MM.1S (cell line): ENCODE data around the gene SEC61A1.
A peak's percentile ranks its signal among the peaks of the same experiment; 100 is the strongest.

Experiments used
- DNase-seq: peaks from one replicate; pipeline ENCODE4 v3.0.0-alpha.2; 2015
- H2AFZ ChIP-seq: fragments of 300-600 bp; sonication (generic); 2 replicates; pipeline ENCODE4 v1.6.0; 2016; ENCODE audit warnings: antibody characterized with exemption, low read length
- H3F3A ChIP-seq: fragments of 300-600 bp; sonication (generic); 2 replicates; pipeline ENCODE4 v1.6.1; 2016; ENCODE audit warnings: mild to moderate bottlenecking, antibody characterized with exemption, low read length, moderate library complexity, mixed read lengths; ENCODE audit not compliant: insufficient read depth
- H3K27ac ChIP-seq: fragments of 300-600 bp; sonication (generic); 2 replicates; pipeline ENCODE4 v1.5.1; 2016; ENCODE audit warnings: mild to moderate bottlenecking, low read length
- H3K27me3 ChIP-seq: fragments of 300-600 bp; sonication (generic); replicated peaks from 2 replicates; pipeline ENCODE4 v1.6.0; 2016; ENCODE audit warnings: low read length; ENCODE audit not compliant: insufficient read depth
- H3K36me3 ChIP-seq: fragments of 300-600 bp; sonication (generic); replicated peaks from 2 replicates; pipeline ENCODE4 v1.6.1; 2016; ENCODE audit warnings: mild to moderate bottlenecking, low read length, mixed read lengths; ENCODE audit not compliant: insufficient read depth
- H3K4me1 ChIP-seq: fragments of 300-600 bp; sonication (generic); 2 replicates; pipeline ENCODE4 v1.6.1; 2016; ENCODE audit warnings: low read length, mixed read lengths
- H3K4me2 ChIP-seq: fragments of 300-600 bp; sonication (generic); 2 replicates; pipeline ENCODE4 v1.6.0; 2016; ENCODE audit warnings: low read depth, low read length
- H3K4me3 ChIP-seq: fragments of 300-600 bp; sonication (generic); 2 replicates; pipeline ENCODE4 v1.5.1; 2016; ENCODE audit warnings: low read length, mixed read lengths
- H3K79me2 ChIP-seq: fragments of 300-600 bp; sonication (generic); 2 replicates; pipeline ENCODE4 v1.6.1; 2016; ENCODE audit warnings: mixed run types, low read length, mixed read lengths
- H3K9ac ChIP-seq: fragments of 300-600 bp; sonication (generic); 2 replicates; pipeline ENCODE4 v1.6.1; 2016; ENCODE audit warnings: low read length, mixed read lengths
- H3K9me2 ChIP-seq: fragments of 300-600 bp; sonication (generic); replicated peaks from 2 replicates; pipeline ENCODE4 v1.6.1; 2016; ENCODE audit warnings: mild to moderate bottlenecking, low read length, mixed read lengths; ENCODE audit not compliant: insufficient read depth
- H3K9me3 ChIP-seq: fragments of 300-600 bp; sonication (generic); replicated peaks from 2 replicates; pipeline ENCODE4 v1.6.1; 2016; ENCODE audit warnings: mild to moderate bottlenecking, low read length, mixed read lengths; ENCODE audit not compliant: insufficient read depth
- H4K20me1 ChIP-seq: fragments of 300-600 bp; sonication (generic); 2 replicates; pipeline ENCODE4 v1.6.1; 2016; ENCODE audit warnings: mild to moderate bottlenecking, low read length, moderate library complexity, mixed read lengths; ENCODE audit not compliant: insufficient read depth
- CTCF ChIP-seq: fragments of 300-600 bp; sonication (generic); IDR thresholded peaks from 2 replicates; pipeline ENCODE4 v1.5.1; 2016; ENCODE audit warnings: antibody characterized with exemption, low read length, mixed read lengths
- EZH2 ChIP-seq: fragments of 300-600 bp; sonication (generic); optimal IDR thresholded peaks from 2 replicates; pipeline ENCODE3; 2017; ENCODE audit warnings: low read depth, mild to moderate bottlenecking, antibody characterized with exemption, low read length, mixed read lengths
- EZH2phosphoT487 ChIP-seq: fragments of 300-600 bp; sonication (generic); IDR thresholded peaks from 2 replicates; pipeline ENCODE4 v1.6.1; 2018; ENCODE audit warnings: antibody characterized with exemption, low read length

The SEC61A1 gene

GRCh38 chr3:128050597-128050996 lies 1.6 kb upstream of the SEC61A1 start:
- Histone ChIP-seq H3K79me2 (peaks cover 43% of the 10 kb centered on the region), H3K27me3 (no peaks in the 10 kb centered on the region), H3K4me1 (no peaks in the 10 kb centered on the region), H3K4me2 (no peak overlapping the region), H2AFZ (no peak overlapping the region), H3K9me3 (no peaks in the 10 kb centered on the region), H3K4me3 (no peak overlapping the region), H4K20me1 (peaks cover 15% of the 10 kb centered on the region; the same call in 1 of the 2 replicates), H3K27ac (no peak overlapping the region), H3K36me3 (peaks cover under 1% of the 10 kb centered on the region; the same call in 1 of the 2 replicates), H3K9ac (no peak overlapping the region), H3K9me2 (no peaks in the 10 kb centered on the region), H3F3A (no peaks in the 10 kb centered on the region)
- DNase-seq, result no peak
- no peak for TF ChIP-seq EZH2phosphoT487
- no peak for TF ChIP-seq CTCF
- no peak for TF ChIP-seq EZH2

DNA sequence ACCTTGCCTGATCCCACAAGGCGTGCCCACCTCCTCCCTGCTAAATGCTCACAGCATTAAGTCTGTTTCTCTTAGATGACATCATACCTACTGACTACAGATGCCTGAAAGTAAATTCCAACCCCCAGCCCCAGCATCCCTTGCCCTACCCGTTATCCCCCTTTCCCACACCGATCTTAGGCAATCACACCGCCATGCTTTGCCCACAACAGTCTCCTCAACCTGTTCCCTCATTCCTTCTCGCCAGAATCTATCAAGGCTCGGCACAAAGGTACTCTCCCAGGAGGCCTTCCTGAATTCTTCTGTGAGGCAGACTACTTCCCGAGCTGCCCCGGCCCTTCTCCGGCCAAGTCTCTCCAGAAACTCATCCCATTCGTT lies 789 bp upstream of the SEC61A1 start:
- Histone ChIP-seq H3K79me2 (peaks cover 52% of the 10 kb centered on the region), H3K27ac (no peak overlapping the region), H3K9me3 (no peaks in the 10 kb centered on the region), H3K4me1 (no peaks in the 10 kb centered on the region), H3K36me3 (peaks cover 6% of the 10 kb centered on the region; the same call in 1 of the 2 replicates), H3K27me3 (no peaks in the 10 kb centered on the region), H4K20me1 (peaks cover 22% of the 10 kb centered on the region), H2AFZ (peak overlapping the region; percentile 85), H3K4me3 (peak overlapping the region; percentile 79), H3F3A (no peaks in the 10 kb centered on the region), H3K9me2 (no peaks in the 10 kb centered on the region), H3K9ac (peak overlapping the region; percentile 68), H3K4me2 (peak overlapping the region; percentile 90)
- TF ChIP-seq EZH2 (no peak), EZH2phosphoT487 (no peak), CTCF (no peak)
- no peak for DNase-seq

- no peak for TF ChIP-seq EZH2phosphoT487
- TF ChIP-seq EZH2, result no peak
- no peak for TF ChIP-seq CTCF
- Histone ChIP-seq H2AFZ (peak overlapping the region; percentile 64), H3K9me2 (no peaks in the 10 kb centered on the region), H3K79me2 (peaks cover 61% of the 10 kb centered on the region), H4K20me1 (peaks cover 22% of the 10 kb centered on the region), H3K27ac (peak overlapping the region; percentile 87), H3K4me3 (peak overlapping the region; percentile 84), H3K4me2 (peak overlapping the region; percentile 94), H3K9ac (peak overlapping the region; percentile 96), H3K27me3 (no peaks in the 10 kb centered on the region), H3K4me1 (no peaks in the 10 kb centered on the region), H3F3A (no peaks in the 10 kb centered on the region), H3K36me3 (peaks cover 6% of the 10 kb centered on the region), H3K9me3 (no peaks in the 10 kb centered on the region)
- DNase-seq, result peak; percentile 15
These were observed 536 bp downstream of the SEC61A1 start for GRCh38 chr3:128052595-128053351.
